Measurements from ENCODE around the gene CRIP2.

Gene CRIP2

DNA sequence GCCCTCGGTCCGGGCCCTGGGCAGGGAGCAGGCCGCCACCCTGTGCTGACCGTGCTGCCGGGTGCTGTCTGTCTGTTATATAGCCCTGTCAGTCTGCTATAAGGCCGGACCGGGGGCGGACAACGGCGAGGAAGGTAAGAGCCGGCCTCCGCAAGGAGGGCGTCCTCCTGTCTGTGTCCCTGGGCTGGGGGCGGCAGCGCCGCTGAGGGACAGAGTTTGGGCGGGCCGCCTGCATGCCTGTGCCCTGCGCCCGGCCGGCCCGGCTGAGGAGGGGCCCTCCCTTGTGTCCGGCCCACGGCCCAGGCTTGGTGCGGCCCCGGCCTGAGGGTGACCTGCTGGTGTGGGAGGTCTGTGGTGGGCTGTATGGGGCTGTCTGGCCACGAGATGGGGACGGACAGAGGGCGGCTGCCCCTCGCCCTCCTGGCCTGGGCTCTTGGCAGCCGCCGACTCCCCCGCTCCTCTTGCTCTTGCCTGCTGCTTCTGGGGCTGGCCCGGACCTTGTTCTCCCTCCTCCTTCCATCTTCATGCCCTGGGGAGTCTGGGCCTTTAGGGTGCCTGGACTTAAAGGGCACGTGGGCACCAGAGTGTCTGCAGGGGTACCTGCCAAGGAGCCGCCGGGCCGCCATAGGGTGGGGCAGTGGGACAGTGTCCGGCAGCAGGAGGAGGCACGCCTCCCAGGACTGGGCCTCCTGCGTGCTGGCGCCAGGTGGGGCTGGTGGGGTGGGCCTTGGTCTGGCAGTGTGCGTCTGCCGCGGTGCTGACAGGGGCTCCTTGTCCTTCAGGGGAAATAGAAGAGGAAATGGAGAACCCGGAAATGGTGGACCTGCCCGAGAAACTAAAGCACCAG, 25.1 kb upstream of the CRIP2 start:
- no peak overlapping the region for H3K4me3 ChIP-seq (ENCODE audit: low read depth, low read length)
- TF ChIP-seq, protein P1, sequence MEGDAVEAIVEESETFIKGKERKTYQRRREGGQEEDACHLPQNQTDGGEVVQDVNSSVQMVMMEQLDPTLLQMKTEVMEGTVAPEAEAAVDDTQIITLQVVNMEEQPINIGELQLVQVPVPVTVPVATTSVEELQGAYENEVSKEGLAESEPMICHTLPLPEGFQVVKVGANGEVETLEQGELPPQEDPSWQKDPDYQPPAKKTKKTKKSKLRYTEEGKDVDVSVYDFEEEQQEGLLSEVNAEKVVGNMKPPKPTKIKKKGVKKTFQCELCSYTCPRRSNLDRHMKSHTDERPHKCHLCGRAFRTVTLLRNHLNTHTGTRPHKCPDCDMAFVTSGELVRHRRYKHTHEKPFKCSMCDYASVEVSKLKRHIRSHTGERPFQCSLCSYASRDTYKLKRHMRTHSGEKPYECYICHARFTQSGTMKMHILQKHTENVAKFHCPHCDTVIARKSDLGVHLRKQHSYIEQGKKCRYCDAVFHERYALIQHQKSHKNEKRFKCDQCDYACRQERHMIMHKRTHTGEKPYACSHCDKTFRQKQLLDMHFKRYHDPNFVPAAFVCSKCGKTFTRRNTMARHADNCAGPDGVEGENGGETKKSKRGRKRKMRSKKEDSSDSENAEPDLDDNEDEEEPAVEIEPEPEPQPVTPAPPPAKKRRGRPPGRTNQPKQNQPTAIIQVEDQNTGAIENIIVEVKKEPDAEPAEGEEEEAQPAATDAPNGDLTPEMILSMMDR (IDR thresholded peaks at IDR 0.05; ENCODE audit: low read depth, low read length): no peak

GRCh38 chr14:105450123-105450505, 24.5 kb upstream of the CRIP2 start:
- TF ChIP-seq, protein P1 (IDR thresholded peaks at IDR 0.05; ENCODE audit: low read depth, low read length): no peak
- no peak overlapping the region for H3K4me3 ChIP-seq (ENCODE audit: low read depth, low read length)

GRCh38 chr14:105450864-105451720, 23.5 kb upstream of the CRIP2 start:
- TF ChIP-seq, protein P1 (IDR thresholded peaks at IDR 0.05; ENCODE audit: low read depth, low read length): no peak
- no peak overlapping the region for H3K4me3 ChIP-seq (ENCODE audit: low read depth, low read length)

- H3K4me3 ChIP-seq (ENCODE audit: low read depth, low read length): no peak overlapping the region
- TF ChIP-seq, protein P1 (IDR thresholded peaks at IDR 0.05; ENCODE audit: low read depth, low read length): no peak
Observed at GRCh38 chr14:105452963-105453362, 21.7 kb upstream of the CRIP2 start.

GRCh38 chr14:105453847-105454246, 20.8 kb upstream of the CRIP2 start:
- TF ChIP-seq, protein P1 (IDR thresholded peaks at IDR 0.05; ENCODE audit: low read depth, low read length): no peak
- no peak overlapping the region for H3K4me3 ChIP-seq (ENCODE audit: low read depth, low read length)

GRCh38 chr14:105455086-105455640, 19.5 kb upstream of the CRIP2 start:
- H3K4me3 ChIP-seq (ENCODE audit: low read depth, low read length): no peak overlapping the region
- TF ChIP-seq, protein P1 (IDR thresholded peaks at IDR 0.05; ENCODE audit: low read depth, low read length): no peak

All from WI38 (cell line).